Stimulated activated CD4-positive, alpha-beta T cell treated with anti-CD3 and anti-CD28 coated beads, TNF-alpha, amount 100 ng/mL, for 24 hours (primary cell): ENCODE results near the gene MSH3.
"Not testable (repeated sequence)": the region's sequence is repeated elsewhere in the genome, so short reads cannot be mapped to it uniquely, and the experiment has no call there.

Experiments
- DNase-seq, 3 experiments: peaks; one replicate each; pipeline ENCODE4 v3.0.0-alpha.2; 2020; ENCODE audit warnings: low read depth in 3 of 3

Gene MSH3

DNA sequence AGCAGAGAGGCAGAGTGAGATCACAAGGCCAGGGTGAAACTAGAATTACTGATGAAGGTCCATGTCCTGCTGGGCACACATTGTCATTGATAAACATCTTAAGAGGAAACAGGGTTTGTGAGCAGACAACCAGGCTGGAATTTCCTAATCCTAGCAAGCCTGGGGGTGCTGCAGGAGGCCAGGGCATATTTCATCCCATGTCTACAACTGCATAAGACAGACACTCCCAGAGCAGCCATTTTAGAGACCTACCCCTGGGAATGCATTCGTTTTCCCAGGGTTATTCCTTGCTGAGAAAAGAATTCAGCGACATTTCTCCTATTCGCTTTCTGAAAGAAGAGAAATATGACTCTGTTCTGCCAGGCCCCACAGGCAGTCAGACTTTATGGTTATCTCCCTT is 248.2 kb downstream of the MSH3 start:
- not testable (repeated sequence) for DNase-seq

DNA sequence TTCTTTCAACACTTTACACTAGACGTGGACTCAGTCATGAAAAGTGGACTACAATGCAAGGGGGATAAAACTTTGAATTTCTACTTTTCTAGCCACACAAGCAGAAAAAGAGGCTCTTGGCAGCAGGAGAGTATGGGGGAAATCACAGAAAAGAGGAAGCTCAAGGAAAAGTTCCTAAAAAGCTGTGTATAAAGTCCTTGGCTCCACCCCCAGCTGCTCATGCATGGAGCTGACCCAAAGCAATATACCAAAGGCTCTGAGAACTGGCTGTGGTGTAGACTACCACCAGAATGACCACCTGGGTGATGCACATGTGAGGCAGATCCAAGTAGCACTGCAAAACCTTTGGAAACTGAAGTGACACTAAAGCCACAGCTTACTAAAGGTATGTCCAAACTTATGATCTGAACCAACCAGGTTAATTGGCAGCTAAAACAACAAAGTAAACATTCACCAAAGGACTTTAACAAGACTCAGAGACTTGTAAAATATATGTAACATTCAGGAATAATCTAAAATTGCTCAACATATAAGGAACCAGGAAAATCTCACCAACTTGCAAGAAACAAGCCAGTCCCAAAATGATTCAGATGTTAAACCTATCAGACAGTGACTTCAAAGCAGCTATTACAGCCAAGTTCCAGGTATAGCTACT is 250.2 kb downstream of the MSH3 start:
- DNase-seq = no peak

DNA sequence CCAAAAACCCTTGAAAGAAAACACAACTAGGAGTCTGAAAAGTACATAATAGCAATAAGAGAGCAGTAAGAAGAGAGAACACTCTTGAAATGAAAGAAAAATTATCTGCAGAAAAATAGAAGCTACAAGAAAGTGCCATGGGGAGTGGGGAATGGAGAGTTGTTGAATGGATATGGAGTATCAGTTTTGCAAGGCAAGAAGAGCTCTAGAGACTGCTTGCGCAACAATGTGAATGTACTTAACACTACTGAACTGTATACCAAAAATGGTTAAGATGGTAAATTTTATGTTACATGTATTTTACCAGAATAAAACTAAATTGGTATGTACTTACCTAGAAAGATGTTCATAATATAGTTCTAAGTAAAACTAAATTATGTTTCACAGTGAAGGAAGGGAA is 251.0 kb downstream of the MSH3 start:
- no peak for DNase-seq

DNA sequence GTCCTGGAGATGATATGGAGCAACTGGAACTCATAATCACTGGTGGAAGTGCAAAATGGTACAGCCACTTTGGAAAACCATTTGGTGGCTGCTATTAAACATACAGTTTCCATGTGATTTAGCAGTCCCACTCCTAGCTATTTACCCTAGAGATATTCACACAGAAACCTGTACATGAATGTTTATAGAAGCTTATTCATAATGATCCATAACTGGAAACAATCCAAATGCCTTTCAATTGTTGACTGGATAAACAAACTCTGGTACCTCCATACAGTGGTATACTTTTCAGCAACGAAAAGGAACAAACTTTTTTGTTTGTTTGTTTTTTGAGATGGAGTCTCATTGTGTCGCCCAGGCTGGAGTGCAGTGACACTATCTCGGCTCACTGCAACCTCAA is 258.0 kb downstream of the MSH3 start:
- no peak for DNase-seq

DNA sequence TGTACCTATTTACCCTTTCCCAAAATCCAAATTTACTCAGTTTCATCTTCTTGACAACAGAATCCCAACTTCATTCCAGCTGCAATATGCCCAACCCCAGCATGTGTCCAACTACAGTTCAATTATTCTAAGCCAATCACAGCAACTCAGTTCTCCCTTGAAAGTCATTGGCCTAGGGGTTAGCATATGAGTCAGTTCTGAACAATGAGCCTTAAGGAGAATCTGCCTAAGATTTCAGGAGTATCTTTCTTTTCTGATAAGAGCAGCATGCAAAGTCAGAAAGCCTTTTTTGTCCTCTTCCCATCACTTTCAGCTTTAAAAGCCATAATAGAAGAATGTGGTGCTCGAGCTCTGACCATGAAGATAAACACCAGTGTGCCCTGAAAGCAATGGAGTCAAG is 261.3 kb downstream of the MSH3 start:
- no peak for DNase-seq

DNA sequence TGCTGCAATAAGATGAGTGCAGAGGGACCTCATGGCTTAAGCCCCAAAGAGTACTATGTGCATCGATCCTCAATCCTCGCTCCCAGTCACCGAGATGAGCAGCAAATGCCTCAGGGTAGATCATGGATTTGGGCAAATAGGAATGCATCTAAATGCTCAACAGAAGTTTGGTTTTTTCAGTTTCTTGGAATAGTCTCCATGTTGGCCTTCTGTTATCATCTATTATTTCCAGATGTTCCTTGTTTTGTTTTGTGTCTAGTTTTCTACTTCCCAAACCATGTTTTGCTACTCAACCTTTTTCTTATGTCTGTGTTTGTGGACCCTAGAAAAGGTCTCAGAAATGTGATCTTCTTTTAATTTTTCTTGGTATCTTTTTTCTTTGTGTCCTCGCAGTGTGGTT is 262.2 kb downstream of the MSH3 start:
- no peak for DNase-seq

DNA sequence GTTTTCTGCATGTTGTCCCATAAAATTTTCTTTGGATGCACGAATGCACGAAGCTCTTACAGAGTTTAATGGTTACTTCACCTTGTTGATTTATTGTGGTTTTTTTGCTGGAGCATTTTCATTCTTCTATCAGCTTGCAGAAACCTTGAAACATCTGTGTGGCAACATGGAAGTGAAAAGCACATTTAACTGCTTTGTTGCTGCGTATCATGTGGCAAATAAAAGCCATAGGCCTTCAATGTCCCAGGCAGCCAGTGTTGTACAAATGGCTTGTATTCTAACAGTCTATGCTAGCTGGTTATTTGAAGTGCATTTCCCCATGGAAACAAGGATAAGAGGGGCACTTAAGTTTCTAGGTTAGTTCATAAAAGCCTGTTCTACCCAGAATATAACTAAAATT is 263.2 kb downstream of the MSH3 start:
- DNase-seq = no peak

DNA sequence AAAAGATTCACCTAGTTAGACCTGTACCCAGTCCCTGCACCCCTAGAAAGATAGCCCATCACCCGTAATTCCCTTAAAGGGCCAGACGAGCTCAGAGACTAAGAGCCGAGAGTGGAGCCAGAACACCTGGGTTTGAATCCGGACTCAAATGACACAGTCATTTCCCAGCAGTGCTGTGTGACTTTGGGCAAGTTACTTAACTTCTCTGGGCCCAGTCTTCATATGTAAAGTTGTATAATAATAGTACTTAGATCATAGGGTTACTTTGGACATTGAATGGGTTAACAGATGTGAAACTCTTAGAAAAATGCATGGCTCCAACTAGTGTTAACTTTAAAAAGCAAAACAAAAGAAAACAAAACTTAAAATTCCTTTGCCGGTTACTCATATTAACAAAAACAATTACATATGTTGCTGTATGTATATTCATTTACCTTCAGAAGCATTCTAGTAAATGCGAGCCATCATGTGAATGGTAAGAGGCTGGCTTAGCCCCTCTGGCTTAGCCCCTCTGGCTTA is 265.3 kb downstream of the MSH3 start:
- DNase-seq = no peak

DNA sequence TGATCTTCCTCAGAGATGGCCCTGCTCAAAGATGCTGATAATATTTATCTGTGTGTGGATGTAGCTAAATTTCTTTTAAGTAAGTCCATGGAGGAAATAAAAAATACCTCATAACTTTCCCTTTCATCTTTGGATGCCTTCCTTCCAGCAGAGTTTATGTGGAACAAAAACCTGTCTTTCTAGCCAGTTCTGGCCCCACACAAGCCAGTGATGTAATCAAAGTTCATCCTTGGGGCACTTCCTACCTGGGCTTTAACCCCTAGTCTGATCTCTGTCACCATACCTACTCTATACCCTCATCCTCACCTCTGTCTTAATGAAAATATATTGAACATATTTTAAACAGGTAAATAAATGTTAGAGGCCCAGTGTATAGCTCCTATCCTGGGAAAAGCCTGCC is 265.9 kb downstream of the MSH3 start:
- DNase-seq = no peak

DNA sequence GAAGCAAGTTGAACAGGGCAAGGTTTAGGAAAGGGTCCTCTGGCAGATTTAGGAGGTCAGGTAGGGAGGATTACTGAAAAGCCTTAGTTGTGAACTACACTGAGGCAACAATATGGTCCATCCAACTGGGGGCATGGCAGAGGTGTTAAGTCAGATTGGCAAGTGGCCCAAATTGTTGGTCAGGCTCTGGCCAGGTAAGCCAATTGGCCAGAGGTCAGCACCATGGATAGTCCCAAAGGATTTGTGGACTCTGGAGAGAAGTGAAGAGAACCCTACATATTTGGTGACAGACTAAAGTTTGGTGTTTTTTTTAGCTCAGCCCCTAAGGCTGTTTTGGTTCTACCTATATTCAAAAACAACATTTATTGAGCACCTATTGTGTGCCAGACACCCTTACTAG is 266.6 kb downstream of the MSH3 start:
- no peak for DNase-seq

DNA sequence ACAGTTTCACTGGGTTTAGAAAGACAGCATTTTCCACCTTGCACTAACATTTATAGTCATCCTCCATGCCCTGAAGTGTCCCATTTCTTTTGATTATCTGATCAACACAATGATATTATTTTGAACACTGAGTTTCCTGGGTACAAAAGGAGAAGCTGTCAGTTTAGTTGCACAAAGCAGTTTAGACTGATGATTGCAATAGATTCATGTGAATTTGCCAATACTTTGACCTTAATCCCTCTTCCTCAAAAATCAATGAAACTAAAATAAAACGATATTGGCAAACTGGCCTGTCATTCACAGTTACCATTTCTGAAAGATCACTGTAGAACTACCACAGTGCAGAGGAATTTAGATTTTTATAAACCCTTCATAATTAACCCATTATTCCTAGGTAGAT is 271.5 kb downstream of the MSH3 start:
- DNase-seq = no peak
